H1 (cell line): ENCODE results near the gene TTC29. TPM values are rescaled to one million over a fixed set of nuclear protein-coding genes. Genes with fewer than 3 reads are reported as not detected.

Experiments
- BCL11A ChIP-seq, 2 experiments: IDR thresholded peaks; one replicate each; pipeline ENCODE4 v1.6.1; 2011; ENCODE audit warnings: low read depth in 2 of 2, low read length in 2 of 2, mild to moderate bottlenecking in 2 of 2
- CBX5 ChIP-seq: fragments of 300-800, 300-1000 bp; sonication (generic); IDR thresholded peaks from 2 replicates; pipeline ENCODE4 v1.7.1; 2016; ENCODE audit warnings: antibody characterized with exemption, low read length, low read depth
- EGR1 ChIP-seq: IDR thresholded peaks from 2 replicates; pipeline ENCODE4 v1.6.1; 2011; ENCODE audit warnings: low read depth, low read length, borderline replicate concordance
- HDAC2 ChIP-seq, 2 experiments: fragments of 300-600 bp in 1 of 2; sonication (generic) in 1 of 2; IDR thresholded peaks; 2 replicates each; pipeline ENCODE4 v1.6.1; 2011 to 2012; ENCODE audit warnings: low read depth in 2 of 2, low read length in 2 of 2, mild to moderate bottlenecking in 2 of 2, moderate library complexity in 2 of 2, borderline replicate concordance in 1 of 2, inconsistent platforms in 1 of 2
- JUN ChIP-seq: IDR thresholded peaks from 2 replicates; pipeline ENCODE4 v1.6.1; 2011; ENCODE audit warnings: low read depth, mild to moderate bottlenecking, improper control_type of control experiment, low read length
- SP1 ChIP-seq: IDR thresholded peaks from 2 replicates; pipeline ENCODE4 v1.6.1; 2011; ENCODE audit warnings: low read depth, low read length
- TEAD4 ChIP-seq: IDR thresholded peaks from 2 replicates; pipeline ENCODE4 v1.6.1; 2012; ENCODE audit warnings: low read depth, low read length, inconsistent platforms, mixed read lengths
- YY1 ChIP-seq: IDR thresholded peaks from 2 replicates; pipeline ENCODE4 v1.6.1; 2011; ENCODE audit warnings: low read depth, mild to moderate bottlenecking, low read length
- polyA plus RNA-seq, 7 experiments: library from polyadenylated mRNA; depleted of rRNA in 3 of 7; stranded (reverse) in 5 of 7; unstranded in 2 of 7; fragments of >200 nt in 5 of 7; fragments of 200-250 nt in 2 of 7; gene quantifications; 1 replicate in 5 of 7; 2 replicates in 1 of 7; 4 replicates in 1 of 7; pipeline versions ENCODE4 v1.2.1 to v1.2.3, GENCODE V29; 2011 to 2013; ENCODE audit warnings: missing spikeins in 2 of 7, mixed read lengths in 2 of 7
- total RNA-seq: library from RNA; stranded (reverse); fragmentation: NEBNext Ultra II Directional; extraction: Animal tissue kit (Norgen Biotek cat#: 25700); gene quantifications from 2 replicates; pipeline ENCODE4 v1.2.1, GENCODE V29; 2021
- TF ChIP-seq, protein P1 (sequence below): IDR thresholded peaks from 2 replicates; pipeline ENCODE4 v1.6.1; 2012; ENCODE audit warnings: low read length, inconsistent platforms

Gene TTC29
- total and polyA plus RNA-seq, 2 of the 8 experiments (the other 6 are each of a cell fraction or from before 2014, with no cell fraction given): 0.28 TPM; not detected in 1

DNA sequence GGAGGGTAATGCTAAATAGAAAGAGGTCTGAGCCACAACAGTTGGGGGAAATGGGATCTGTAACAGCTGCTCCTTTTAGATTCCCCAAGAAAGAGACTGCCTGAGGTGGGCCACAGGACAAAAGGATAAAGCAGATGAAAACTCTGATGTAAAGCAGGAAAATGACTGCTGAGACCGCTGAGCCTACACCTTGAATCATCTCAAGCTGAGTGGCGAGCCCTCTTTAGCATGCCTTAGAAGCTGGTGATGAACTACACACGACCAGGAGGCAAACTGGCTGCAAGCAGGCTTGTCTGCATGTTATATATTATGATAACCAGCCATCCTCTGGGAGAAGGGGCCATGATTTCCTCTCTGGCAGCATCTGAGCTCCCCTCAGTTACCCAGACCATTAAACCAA, 88.4 kb downstream of the TTC29 start (continued):
- TF ChIP-seq, protein P1, sequence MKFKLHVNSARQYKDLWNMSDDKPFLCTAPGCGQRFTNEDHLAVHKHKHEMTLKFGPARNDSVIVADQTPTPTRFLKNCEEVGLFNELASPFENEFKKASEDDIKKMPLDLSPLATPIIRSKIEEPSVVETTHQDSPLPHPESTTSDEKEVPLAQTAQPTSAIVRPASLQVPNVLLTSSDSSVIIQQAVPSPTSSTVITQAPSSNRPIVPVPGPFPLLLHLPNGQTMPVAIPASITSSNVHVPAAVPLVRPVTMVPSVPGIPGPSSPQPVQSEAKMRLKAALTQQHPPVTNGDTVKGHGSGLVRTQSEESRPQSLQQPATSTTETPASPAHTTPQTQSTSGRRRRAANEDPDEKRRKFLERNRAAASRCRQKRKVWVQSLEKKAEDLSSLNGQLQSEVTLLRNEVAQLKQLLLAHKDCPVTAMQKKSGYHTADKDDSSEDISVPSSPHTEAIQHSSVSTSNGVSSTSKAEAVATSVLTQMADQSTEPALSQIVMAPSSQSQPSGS: no peak
- no peak for TF ChIP-seq TEAD4
- no peak for TF ChIP-seq SP1
- TF ChIP-seq CBX5: no peak
- no peak for TF ChIP-seq BCL11A (IDR thresholded peaks at IDR 0.05; ENCODE audit: low read depth in 2 of 2, low read length in 2 of 2)
- TF ChIP-seq YY1: no peak
- TF ChIP-seq HDAC2 (IDR thresholded peaks at IDR 0.05; ENCODE audit: borderline replicate concordance in 1 of 2, low read depth in 2 of 2, low read length in 2 of 2): no peak
- TF ChIP-seq JUN: no peak
- no peak for TF ChIP-seq EGR1
